CD8-positive, alpha-beta memory T cell (primary cell): ENCODE measurements around the gene MCC. TPM values are rescaled to one million over a fixed set of nuclear protein-coding genes. Genes with fewer than 3 reads are reported as not detected.

Source experiments
- CTCF ChIA-PET: fragments of 350-600 bp; sonication (Branson Sonifier 250); formaldehyde crosslinking; loops from one replicate; lab custom pipeline; 2021; ENCODE audit warnings: antibody characterized with exemption; lab: Charles Lee
- POLR2A ChIA-PET: fragments of 350-600 bp; sonication (Branson Sonifier 250); formaldehyde crosslinking; loops from one replicate; lab custom pipeline; 2021; ENCODE audit warnings: antibody characterized with exemption; lab: Charles Lee
- DNase-seq, 5 donors: peaks; one replicate each; pipeline versions ENCODE4 v3.0.0 to v3.0.0-alpha.2; 2020 to 2022; ENCODE audit warnings: mixed read lengths in 1 of 5
- H3K27ac ChIP-seq: one replicate; pipeline ENCODE4 v1.7.0; 2013; ENCODE audit warnings: low read depth, mild to moderate bottlenecking, low read length, moderate library complexity
- H3K27me3 ChIP-seq: 2 replicates; pipeline ENCODE4 v1.7.0; 2013; ENCODE audit warnings: low read length, mild to moderate bottlenecking; ENCODE audit not compliant: insufficient read depth, poor library complexity, severe bottlenecking
- H3K36me3 ChIP-seq: 2 replicates; pipeline ENCODE4 v1.7.0; 2013; ENCODE audit warnings: mild to moderate bottlenecking, low read length, moderate library complexity; ENCODE audit not compliant: insufficient read depth
- H3K4me1 ChIP-seq: 2 replicates; pipeline ENCODE4 v1.7.0; 2013; ENCODE audit warnings: mild to moderate bottlenecking, low read length, moderate library complexity; ENCODE audit not compliant: insufficient read depth
- H3K4me3 ChIP-seq: 2 replicates; pipeline ENCODE4 v1.7.0; 2013; ENCODE audit warnings: mild to moderate bottlenecking, low read length
- H3K9me3 ChIP-seq: 2 replicates; pipeline ENCODE4 v1.7.0; 2013; ENCODE audit warnings: mild to moderate bottlenecking, low read length
- H3K27ac Mint-ChIP-seq, 8 donors: one replicate each; pipeline ENCODE4 v1.8.0; 2020 to 2021; ENCODE audit warnings: mixed read lengths in 8 of 8, mild to moderate bottlenecking in 6 of 8, inconsistent platforms in 3 of 8, moderate library complexity in 3 of 8
- H3K27me3 Mint-ChIP-seq, 2 donors: one replicate each; pipeline ENCODE4 v1.8.0; 2020 to 2021; ENCODE audit warnings: mixed read lengths in 2 of 2, mild to moderate bottlenecking in 1 of 2, moderate library complexity in 1 of 2
- H3K36me3 Mint-ChIP-seq, 3 donors: one replicate each; pipeline ENCODE4 v1.8.0; 2020 to 2021; ENCODE audit warnings: mixed read lengths in 3 of 3, inconsistent platforms in 1 of 3, mild to moderate bottlenecking in 1 of 3
- H3K4me1 Mint-ChIP-seq, 3 donors: one replicate each; pipeline ENCODE4 v1.8.0; 2020 to 2021; ENCODE audit warnings: mixed read lengths in 3 of 3, inconsistent platforms in 1 of 3, mild to moderate bottlenecking in 1 of 3
- H3K4me3 Mint-ChIP-seq, 7 donors: one replicate each; pipeline ENCODE4 v1.8.0; 2020 to 2021; ENCODE audit warnings: mixed read lengths in 7 of 7, mild to moderate bottlenecking in 6 of 7, moderate library complexity in 4 of 7, inconsistent platforms in 2 of 7
- H3K9me3 Mint-ChIP-seq, 5 donors: one replicate each; pipeline ENCODE4 v1.8.0; 2020 to 2022; ENCODE audit warnings: mixed read lengths in 5 of 5, mild to moderate bottlenecking in 3 of 5, moderate library complexity in 2 of 5, inconsistent platforms in 1 of 5
- polyA plus RNA-seq: library from polyadenylated mRNA; unstranded; fragments of 300-500 nt; fragmentation: Illumina TruSeq; gene quantifications from one replicate; pipeline ENCODE4 v1.2.3, GENCODE V29; 2021
- total RNA-seq, 2 experiments: library from RNA; stranded (reverse); gene quantifications; one replicate each; pipeline ENCODE4 v1.2.3, GENCODE V29; 2021

The MCC gene
- total and polyA plus RNA-seq, 3 experiments from 2014 or later = 4.2 to 5.4 (median 4.9) TPM

- Mint-ChIP-seq H3K9me3 (no peaks in the 10 kb centered on the region), H3K4me1 (peaks cover 11 to 18% (median 11%) of the 10 kb centered on the region in 3 donors)
These were observed 212.3 kb downstream of the MCC start for GRCh38 chr5:113276001-113276400.

GRCh38 chr5:113274836-113275414 is 213.3 kb downstream of the MCC start:
- no peak overlapping the region for H3K27ac Mint-ChIP-seq
- Histone ChIP-seq H3K27ac (no peak overlapping the region), H3K9me3 (no peaks in the 10 kb centered on the region), H3K36me3 (no peaks in the 10 kb centered on the region), H3K4me1 (no peaks in the 10 kb centered on the region), H3K27me3 (no peaks in the 10 kb centered on the region), H3K4me3 (no peak overlapping the region)
- H3K4me3 Mint-ChIP-seq = no peak overlapping the region
- H3K9me3 Mint-ChIP-seq = no peaks in the 10 kb centered on the region
- H3K4me1 Mint-ChIP-seq = peaks cover 11 to 18% (median 11%) of the 10 kb centered on the region in 3 donors
- DNase-seq = no peak
- H3K36me3 Mint-ChIP-seq = no peaks in the 10 kb centered on the region
- no peaks in the 10 kb centered on the region for H3K27me3 Mint-ChIP-seq
- POLR2A ChIA-PET = no interaction called here
- CTCF ChIA-PET = interaction anchor here (0.7 to 2.4 kb wide), 2 partner anchors 12 to 279 kb away, joined by 5 to 7 read pairs; no protein-coding TSS in a partner anchor

More at GRCh38 chr5:113276001-113276400, 212.3 kb downstream of the MCC start:
- H3K4me1 ChIP-seq = no peaks in the 10 kb centered on the region
- DNase-seq = no peak
- POLR2A ChIA-PET = no interaction called here
- no peaks in the 10 kb centered on the region for H3K36me3 ChIP-seq
- Mint-ChIP-seq H3K36me3 (no peaks in the 10 kb centered on the region), H3K4me3 (no peak overlapping the region), H3K27me3 (no peaks in the 10 kb centered on the region), H3K27ac (peak overlapping the region in 1 of 8 donors; percentile 10)
- no peak overlapping the region for H3K27ac ChIP-seq
- no peak overlapping the region for H3K4me3 ChIP-seq
- H3K27me3 ChIP-seq = no peaks in the 10 kb centered on the region
- no peaks in the 10 kb centered on the region for H3K9me3 ChIP-seq
- CTCF ChIA-PET = interaction anchor here (0.7 to 2.4 kb wide), 2 partner anchors 11 to 280 kb away, joined by 5 to 7 read pairs; no protein-coding TSS in a partner anchor

- no peaks in the 10 kb centered on the region for H3K36me3 ChIP-seq
- no peaks in the 10 kb centered on the region for H3K36me3 Mint-ChIP-seq
- DNase-seq = peak in 1 of 5 donors; percentile 12
- no peak overlapping the region for H3K27ac ChIP-seq
- ChIA-PET POLR2A (no interaction called here), CTCF (interaction anchor here (2.4 kb wide), 1 partner anchor 278 kb away, joined by 7 read pairs; no protein-coding TSS in a partner anchor)
- no peaks in the 10 kb centered on the region for H3K4me1 ChIP-seq
- no peaks in the 10 kb centered on the region for H3K27me3 ChIP-seq
- peak overlapping the region in 1 of 8 donors; percentile 24 for H3K27ac Mint-ChIP-seq
- peaks cover 20 to 28% (median 21%) of the 10 kb centered on the region in 3 donors for H3K4me1 Mint-ChIP-seq
- no peak overlapping the region for H3K4me3 ChIP-seq
- H3K27me3 Mint-ChIP-seq = no peaks in the 10 kb centered on the region
- H3K9me3 ChIP-seq = no peaks in the 10 kb centered on the region
- no peak overlapping the region for H3K4me3 Mint-ChIP-seq
- H3K9me3 Mint-ChIP-seq = no peaks in the 10 kb centered on the region
These were observed 214.3 kb downstream of the MCC start for GRCh38 chr5:113273948-113274347.

GRCh38 chr5:113271745-113272454 is 216.4 kb downstream of the MCC start:
- CTCF ChIA-PET = no interaction called here
- H3K27ac ChIP-seq = no peak overlapping the region
- H3K27ac Mint-ChIP-seq = no peak overlapping the region
- no peaks in the 10 kb centered on the region for H3K4me1 ChIP-seq
- H3K27me3 ChIP-seq = no peaks in the 10 kb centered on the region
- no peak overlapping the region for H3K4me3 ChIP-seq
- H3K36me3 ChIP-seq = no peaks in the 10 kb centered on the region
- DNase-seq = no peak
- POLR2A ChIA-PET = no interaction called here
- H3K4me1 Mint-ChIP-seq = peaks cover 23 to 28% (median 25%) of the 10 kb centered on the region in 3 donors
- H3K9me3 ChIP-seq = no peaks in the 10 kb centered on the region
- H3K9me3 Mint-ChIP-seq = no peaks in the 10 kb centered on the region
- no peak overlapping the region for H3K4me3 Mint-ChIP-seq
- H3K36me3 Mint-ChIP-seq = no peaks in the 10 kb centered on the region
- H3K27me3 Mint-ChIP-seq = no peaks in the 10 kb centered on the region

- Mint-ChIP-seq H3K4me3 (no peak overlapping the region), H3K36me3 (no peaks in the 10 kb centered on the region), H3K4me1 (peaks cover 20 to 28% (median 23%) of the 10 kb centered on the region in 3 donors), H3K27me3 (no peaks in the 10 kb centered on the region), H3K27ac (no peak overlapping the region), H3K9me3 (no peaks in the 10 kb centered on the region)
- ChIA-PET CTCF (no interaction called here), POLR2A (no interaction called here)
- Histone ChIP-seq H3K27ac (no peak overlapping the region), H3K4me3 (no peak overlapping the region), H3K27me3 (no peaks in the 10 kb centered on the region), H3K4me1 (no peaks in the 10 kb centered on the region), H3K9me3 (no peaks in the 10 kb centered on the region), H3K36me3 (no peaks in the 10 kb centered on the region)
- DNase-seq = no peak
These were observed 217.2 kb downstream of the MCC start for GRCh38 chr5:113271015-113271414.

GRCh38 chr5:113270086-113270485 is 218.2 kb downstream of the MCC start:
- Histone ChIP-seq H3K27ac (no peak overlapping the region), H3K4me3 (no peak overlapping the region), H3K27me3 (no peaks in the 10 kb centered on the region), H3K36me3 (no peaks in the 10 kb centered on the region), H3K9me3 (no peaks in the 10 kb centered on the region), H3K4me1 (no peaks in the 10 kb centered on the region)
- DNase-seq = no peak
- no peaks in the 10 kb centered on the region for H3K27me3 Mint-ChIP-seq
- H3K9me3 Mint-ChIP-seq = no peaks in the 10 kb centered on the region
- ChIA-PET POLR2A (no interaction called here), CTCF (no interaction called here)
- no peak overlapping the region for H3K27ac Mint-ChIP-seq
- H3K36me3 Mint-ChIP-seq = no peaks in the 10 kb centered on the region
- no peak overlapping the region for H3K4me3 Mint-ChIP-seq
- peaks cover 20 to 28% (median 23%) of the 10 kb centered on the region in 3 donors for H3K4me1 Mint-ChIP-seq

- Mint-ChIP-seq H3K4me1 (peaks cover 20 to 28% (median 23%) of the 10 kb centered on the region in 3 donors), H3K9me3 (no peaks in the 10 kb centered on the region), H3K36me3 (no peaks in the 10 kb centered on the region), H3K27me3 (no peaks in the 10 kb centered on the region), H3K27ac (peak overlapping the region in 2 of 8 donors; percentile 19 to 22), H3K4me3 (no peak overlapping the region)
- H3K27ac ChIP-seq = no peak overlapping the region
- no peaks in the 10 kb centered on the region for H3K36me3 ChIP-seq
- no peak for DNase-seq
- H3K9me3 ChIP-seq = no peaks in the 10 kb centered on the region
- H3K4me3 ChIP-seq = no peak overlapping the region
- H3K27me3 ChIP-seq = no peaks in the 10 kb centered on the region
- no peaks in the 10 kb centered on the region for H3K4me1 ChIP-seq
- CTCF ChIA-PET = no interaction called here
- POLR2A ChIA-PET = no interaction called here
These were observed 218.9 kb downstream of the MCC start for GRCh38 chr5:113269023-113269997.
